VCaP (cell line): ENCODE data around the gene CIRBP.
A peak's percentile ranks its signal among the peaks of the same experiment; 100 is the strongest.

Source experiments
- H3K27ac ChIP-seq: fragments of 450-650 bp; 2 replicates; pipeline ENCODE4 v1.5.1; 2017
- CTCF ChIP-seq: fragments of 450-650 bp; conservative IDR thresholded peaks from 2 replicates; pipeline ENCODE4 v1.5.1; 2017; ENCODE audit warnings: mild to moderate bottlenecking, moderate library complexity

CIRBP gene

DNA sequence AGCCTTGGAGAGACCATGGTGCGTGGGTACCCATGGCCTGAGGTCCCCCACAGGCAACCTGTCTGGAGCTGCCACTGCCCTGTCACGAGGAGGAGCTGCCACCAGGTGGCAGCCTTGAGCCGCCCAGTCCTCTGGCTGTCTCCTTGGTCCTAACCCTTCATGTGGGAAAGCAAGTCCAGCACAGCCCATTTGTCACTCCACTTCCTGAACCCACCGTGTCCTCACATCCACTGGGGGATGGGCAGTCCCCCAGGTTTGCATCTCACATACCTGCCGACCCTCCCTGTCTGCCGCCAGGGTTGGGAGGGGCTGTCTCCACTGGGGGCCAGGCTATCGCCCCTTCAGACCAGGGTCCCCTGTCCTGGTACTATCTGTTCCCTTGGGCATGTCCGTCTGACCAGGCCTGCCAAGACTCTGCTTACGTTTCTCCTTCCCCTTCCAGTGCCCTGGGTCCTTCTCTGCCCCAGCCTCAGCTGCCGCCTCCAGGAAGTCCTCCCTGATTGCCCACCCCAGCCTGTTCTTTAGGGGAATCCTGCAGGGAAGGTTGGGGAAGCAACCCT is 10.7 kb downstream of the CIRBP start:
- H3K27ac ChIP-seq = peak overlapping the region; percentile 30; the same call in 1 of the 2 replicates
- peak; percentile 96 for TF ChIP-seq CTCF

GRCh38 chr19:1280636-1281568 is 11.8 kb downstream of the CIRBP start:
- no peak for TF ChIP-seq CTCF
- no peak overlapping the region; the same call in 1 of the 2 replicates for H3K27ac ChIP-seq

- TF ChIP-seq CTCF = no peak
- H3K27ac ChIP-seq = no peak overlapping the region
Observed at GRCh38 chr19:1281569-1282287, 12.6 kb downstream of the CIRBP start.

DNA sequence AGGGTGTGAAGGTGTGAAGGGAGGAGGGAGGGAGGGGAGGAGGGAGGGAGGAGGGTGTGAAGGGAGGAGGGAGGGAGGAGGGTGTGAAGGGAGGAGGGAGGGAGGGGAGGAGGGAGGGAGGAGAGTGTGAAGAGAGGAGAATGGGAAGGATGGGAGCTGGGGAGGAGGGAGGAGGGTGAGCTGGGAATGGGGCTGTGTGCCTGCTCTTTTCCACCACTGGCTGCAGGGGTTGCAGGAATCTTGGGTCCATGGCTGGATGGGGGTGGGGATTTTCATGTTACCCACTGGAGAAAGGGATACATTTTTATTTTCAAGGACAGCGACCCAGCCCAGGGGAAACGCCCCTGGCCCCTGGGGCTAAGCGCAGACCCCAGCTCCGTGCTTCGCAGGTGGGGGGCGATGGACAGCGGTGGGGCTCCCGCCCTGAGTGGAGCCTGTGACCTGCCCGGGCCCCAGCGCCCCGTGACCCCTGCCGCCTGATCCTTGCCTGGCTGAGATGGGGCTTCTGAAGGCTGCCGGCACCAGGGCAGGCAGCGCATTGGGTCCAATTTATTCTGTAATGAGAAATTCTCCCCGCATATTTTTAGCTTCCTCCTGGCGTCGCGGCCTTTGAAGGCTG is 13.6 kb downstream of the CIRBP start:
- TF ChIP-seq CTCF = no peak
- H3K27ac ChIP-seq = no peak overlapping the region

- H3K27ac ChIP-seq = no peak overlapping the region
- no peak for TF ChIP-seq CTCF
Observed at GRCh38 chr19:1283207-1283916, 14.2 kb downstream of the CIRBP start.

GRCh38 chr19:1283917-1284292 is 14.8 kb downstream of the CIRBP start:
- H3K27ac ChIP-seq = 0 out of 2 replicates have a peak overlapping the region, but pooled peaks have one; percentile 3
- no peak for TF ChIP-seq CTCF
